Measurements from ENCODE around the gene PTPRM. TPM values are rescaled to one million over a fixed set of nuclear protein-coding genes. Genes with fewer than 3 reads are reported as not detected.

Gene PTPRM
- total and polyA plus RNA-seq, 7 donors = 3.9 to 151 (median 62.8) TPM

- no peak for DNase-seq
- WGBS, 2 donors = 78 to 91% methylated on average over 8 of the region's 8 CpGs
- intact Hi-C loops (cut with DNase I) = no loop called here
- no peaks in the 10 kb centered on the region for H3K36me3 ChIP-seq
- H3K9me3 ChIP-seq = no peaks in the 10 kb centered on the region
- H3K4me3 ChIP-seq = no peak overlapping the region
- no peaks in the 10 kb centered on the region for H3K27me3 ChIP-seq
- no peak for TF ChIP-seq POLR2A (IDR thresholded peaks at IDR 0.05)
- TF ChIP-seq POLR2AphosphoS5 (IDR thresholded peaks at IDR 0.05) = no peak
- TF ChIP-seq, protein P1, sequence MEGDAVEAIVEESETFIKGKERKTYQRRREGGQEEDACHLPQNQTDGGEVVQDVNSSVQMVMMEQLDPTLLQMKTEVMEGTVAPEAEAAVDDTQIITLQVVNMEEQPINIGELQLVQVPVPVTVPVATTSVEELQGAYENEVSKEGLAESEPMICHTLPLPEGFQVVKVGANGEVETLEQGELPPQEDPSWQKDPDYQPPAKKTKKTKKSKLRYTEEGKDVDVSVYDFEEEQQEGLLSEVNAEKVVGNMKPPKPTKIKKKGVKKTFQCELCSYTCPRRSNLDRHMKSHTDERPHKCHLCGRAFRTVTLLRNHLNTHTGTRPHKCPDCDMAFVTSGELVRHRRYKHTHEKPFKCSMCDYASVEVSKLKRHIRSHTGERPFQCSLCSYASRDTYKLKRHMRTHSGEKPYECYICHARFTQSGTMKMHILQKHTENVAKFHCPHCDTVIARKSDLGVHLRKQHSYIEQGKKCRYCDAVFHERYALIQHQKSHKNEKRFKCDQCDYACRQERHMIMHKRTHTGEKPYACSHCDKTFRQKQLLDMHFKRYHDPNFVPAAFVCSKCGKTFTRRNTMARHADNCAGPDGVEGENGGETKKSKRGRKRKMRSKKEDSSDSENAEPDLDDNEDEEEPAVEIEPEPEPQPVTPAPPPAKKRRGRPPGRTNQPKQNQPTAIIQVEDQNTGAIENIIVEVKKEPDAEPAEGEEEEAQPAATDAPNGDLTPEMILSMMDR (IDR thresholded peaks at IDR 0.05) = no peak
- TF ChIP-seq EP300 (IDR thresholded peaks at IDR 0.05) = no peak
- H3K4me1 ChIP-seq = peaks cover 0 to 7% (median 2%) of the 10 kb centered on the region in 4 donors
- H3K27ac ChIP-seq = no peak overlapping the region
Observed at GRCh38 chr18:7676253-7676873, 109.2 kb downstream of the PTPRM start.

- no peak overlapping the region for H3K4me3 ChIP-seq
- 80 to 81% methylated on average over 4 of the region's 4 CpGs for WGBS, 2 donors
- intact Hi-C loops (cut with DNase I) = no loop called here
- no peak overlapping the region for H3K27ac ChIP-seq
- H3K9me3 ChIP-seq = no peaks in the 10 kb centered on the region
- peaks cover 0 to 10% (median 6%) of the 10 kb centered on the region in 4 donors for H3K4me1 ChIP-seq
- DNase-seq = no peak
- TF ChIP-seq EP300 (IDR thresholded peaks at IDR 0.05) (no peak), POLR2A (IDR thresholded peaks at IDR 0.05) (no peak), POLR2AphosphoS5 (IDR thresholded peaks at IDR 0.05) (no peak)
- TF ChIP-seq, protein P1 (IDR thresholded peaks at IDR 0.05) = no peak
- H3K27me3 ChIP-seq = no peaks in the 10 kb centered on the region
- no peaks in the 10 kb centered on the region for H3K36me3 ChIP-seq
Observed at GRCh38 chr18:7677001-7677400, 109.9 kb downstream of the PTPRM start.

DNA sequence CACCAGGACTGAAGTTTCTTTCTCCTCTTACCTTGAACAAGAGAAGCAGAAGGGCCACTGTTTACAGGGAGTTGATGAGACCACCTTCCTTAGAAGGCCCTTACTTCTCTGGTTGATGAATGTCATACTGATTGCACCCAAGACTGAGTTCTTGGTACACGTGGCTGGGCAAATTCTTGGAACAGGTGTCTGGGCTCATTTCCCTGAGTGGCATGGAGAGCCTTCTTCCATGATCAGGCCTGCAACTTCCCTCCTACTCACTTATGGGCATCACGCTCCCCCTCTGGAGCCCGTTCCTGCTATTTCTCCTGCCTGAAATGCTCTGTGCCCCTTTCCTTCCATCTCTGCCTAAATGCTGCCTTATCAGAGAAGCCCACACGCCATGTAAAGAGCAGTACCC lies 110.3 kb downstream of the PTPRM start:
- WGBS, 2 donors = 86 to 88% methylated on average over 4 of the region's 4 CpGs
- TF ChIP-seq, protein P1 (IDR thresholded peaks at IDR 0.05) = no peak
- no peak for TF ChIP-seq EP300 (IDR thresholded peaks at IDR 0.05)
- no peak for TF ChIP-seq POLR2A (IDR thresholded peaks at IDR 0.05)
- no peak for TF ChIP-seq POLR2AphosphoS5 (IDR thresholded peaks at IDR 0.05)
- Histone ChIP-seq H3K27ac (no peak overlapping the region), H3K4me1 (peaks cover 0 to 14% (median 7%) of the 10 kb centered on the region in 4 donors), H3K4me3 (no peak overlapping the region), H3K9me3 (no peaks in the 10 kb centered on the region), H3K36me3 (no peaks in the 10 kb centered on the region), H3K27me3 (no peaks in the 10 kb centered on the region)
- no peak for DNase-seq
- intact Hi-C loops (cut with DNase I) = no loop called here

- WGBS, 2 donors = 92 to 94% methylated on average over 8 of the region's 8 CpGs
Observed at GRCh38 chr18:7678389-7678788, 111.3 kb downstream of the PTPRM start.

More at GRCh38 chr18:7678389-7678788, 111.3 kb downstream of the PTPRM start:
- TF ChIP-seq POLR2A (IDR thresholded peaks at IDR 0.05) (no peak), POLR2AphosphoS5 (IDR thresholded peaks at IDR 0.05) (no peak), EP300 (IDR thresholded peaks at IDR 0.05) (no peak)
- TF ChIP-seq, protein P1 (IDR thresholded peaks at IDR 0.05) = no peak
- Histone ChIP-seq H3K27me3 (no peaks in the 10 kb centered on the region), H3K4me1 (peaks cover 0 to 15% (median 7%) of the 10 kb centered on the region in 4 donors), H3K36me3 (no peaks in the 10 kb centered on the region), H3K27ac (no peak overlapping the region), H3K4me3 (no peak overlapping the region), H3K9me3 (no peaks in the 10 kb centered on the region)
- DNase-seq = no peak
- intact Hi-C loops (cut with DNase I) = no loop called here

Measured in sigmoid colon (tissue), 7 donors.